HFF-Myc (cell line): ENCODE data around the gene KDM5A.
"Not testable (repeated sequence)": the region's sequence is repeated elsewhere in the genome, so short reads cannot be mapped to it uniquely, and the experiment has no call there.

ENCODE experiments used
- DNase-seq: peaks from one replicate; pipeline ENCODE4 v3.0.0-alpha.2; 2011; ENCODE audit warnings: low read depth; ENCODE audit errors: extremely low read depth
- H3K4me3 ChIP-seq: replicated peaks from 2 replicates; pipeline ENCODE4 v1.5.1; 2011; ENCODE audit warnings: low read depth, mild to moderate bottlenecking, control low read depth, low read length
- CTCF ChIP-seq: IDR thresholded peaks from 2 replicates; pipeline ENCODE4 v1.5.1; 2012; ENCODE audit warnings: mild to moderate bottlenecking, low read depth, low read length, control low read depth; ENCODE audit errors: missing control alignments

The KDM5A gene

GRCh38 chr12:359091-359490 is 30.0 kb downstream of the KDM5A start:
- no peak for TF ChIP-seq CTCF
- no peak overlapping the region for H3K4me3 ChIP-seq
- no peak for DNase-seq

- no peak for TF ChIP-seq CTCF
- DNase-seq = peak; percentile 33
These were observed 32.7 kb downstream of the KDM5A start for GRCh38 chr12:356276-356988.

GRCh38 chr12:351197-351596 is 37.9 kb downstream of the KDM5A start:
- not testable (repeated sequence) for H3K4me3 ChIP-seq, DNase-seq

More at GRCh38 chr12:356276-356988, 32.7 kb downstream of the KDM5A start:
- H3K4me3 ChIP-seq = no peak overlapping the region

- not testable (repeated sequence) for H3K4me3 ChIP-seq, DNase-seq
These were observed 39.5 kb downstream of the KDM5A start for GRCh38 chr12:349625-350024.

- H3K4me3 ChIP-seq, DNase-seq: not testable (repeated sequence)
These were observed 46.1 kb downstream of the KDM5A start for GRCh38 chr12:343036-343435.

- H3K4me3 ChIP-seq = no peak overlapping the region
- no peak for DNase-seq
- TF ChIP-seq CTCF = no peak
These were observed 52.1 kb downstream of the KDM5A start for GRCh38 chr12:337039-337438.

GRCh38 chr12:334125-334524 is 55.0 kb downstream of the KDM5A start:
- H3K4me3 ChIP-seq = no peak overlapping the region
- no peak for DNase-seq
- TF ChIP-seq CTCF = no peak

- H3K4me3 ChIP-seq = no peak overlapping the region
- no peak for DNase-seq
- no peak for TF ChIP-seq CTCF
These were observed 56.4 kb downstream of the KDM5A start for GRCh38 chr12:332581-333205.
